NCI-H510A (cell line): ENCODE results near the gene SAP30L.

Experiments used
- DNase-seq: peaks from one replicate; lab custom pipeline; 2025; lab: John Stamatoyannopoulos, UW

SAP30L gene

GRCh38 chr5:154509784-154510555 lies 64.2 kb downstream of the SAP30L start:
- no peak for DNase-seq
